Gastrocnemius medialis (tissue), 4 donors: ENCODE measurements around the gene EPS8L2. TPM values are rescaled to one million over a fixed set of nuclear protein-coding genes. Genes with fewer than 3 reads are reported as not detected.

ENCODE experiments used
- ATAC-seq, 2 donors: fragments of 150-250 bp; one replicate each; pipeline ENCODE4 v1.9.1; 2016
- DNase-seq, 2 donors: peaks; one replicate each; pipeline ENCODE4 v3.0.0-alpha.2; 2019
- H3K27ac ChIP-seq, 4 donors: fragments of 200-600 bp; sonication (generic); 1 replicate in 1 of 4; 2 replicates in 3 of 4; pipeline ENCODE4 v1.5.1; 2016 to 2018; ENCODE audit warnings: mild to moderate bottlenecking in 2 of 4, moderate library complexity in 1 of 4
- H3K27me3 ChIP-seq, 3 donors: fragments of 200-600 bp; sonication (generic) in 2 of 3; 1 replicate in 1 of 3; 2 replicates in 2 of 3; pipeline versions ENCODE4 v1.5.1 to v1.6.0; 2016 to 2019; ENCODE audit warnings: mild to moderate bottlenecking in 1 of 3, moderate library complexity in 1 of 3
- H3K36me3 ChIP-seq, 2 donors: fragments of 200-600 bp; sonication (generic) in 1 of 2; one replicate each; pipeline ENCODE4 v1.5.1; 2017 to 2018
- H3K4me1 ChIP-seq, 2 donors: fragments of 200-600 bp; sonication (generic) in 1 of 2; one replicate each; pipeline ENCODE4 v1.5.1; 2016 to 2017; ENCODE audit warnings: mild to moderate bottlenecking in 2 of 2
- H3K4me3 ChIP-seq, 4 donors: fragments of 200-600 bp; sonication (generic) in 3 of 4; 1 replicate in 1 of 4; 2 replicates in 3 of 4; pipeline ENCODE4 v1.5.1; 2016 to 2019; ENCODE audit warnings: mild to moderate bottlenecking in 2 of 4
- H3K9me3 ChIP-seq, 3 donors: fragments of 200-600 bp; sonication (generic) in 2 of 3; 1 replicate in 1 of 3; 2 replicates in 2 of 3; pipeline ENCODE4 v1.5.1; 2016 to 2019
- CTCF ChIP-seq, 5 experiments: fragments of 450-650 bp in 3 of 5; fragments of 200-600 bp in 2 of 5; sonication (generic) in 2 of 5; IDR thresholded peaks in 4 of 5; conservative IDR thresholded peaks in 1 of 5; 1 replicate in 4 of 5; 2 replicates in 1 of 5; pipeline ENCODE4 v1.5.1; 2016 to 2019; ENCODE audit warnings: antibody characterized with exemption in 5 of 5, mild to moderate bottlenecking in 3 of 5, moderate library complexity in 3 of 5
- POLR2A ChIP-seq, 2 donors: fragments of 450-650 bp; IDR thresholded peaks; one replicate each; pipeline ENCODE4 v1.6.1; 2017; ENCODE audit warnings: antibody characterized with exemption in 2 of 2, mild to moderate bottlenecking in 2 of 2, moderate library complexity in 2 of 2
- in situ Hi-C, 4 donors: fragments of 200-750 bp; cut with MboI; loops; one replicate each; pipeline versions ENCODE4 v1.15.0 to v1.8.0; 2017; ENCODE audit warnings: low sequenced_read_pairs in 4 of 4
- intact Hi-C: fragments of 100-400 bp; cut with DNase I; formaldehyde crosslinking; loops from one replicate; pipeline ENCODE4 v1.15.1; 2023; ENCODE audit warnings: low total_unique reads
- total RNA-seq, 4 donors: library from RNA; depleted of rRNA; stranded (reverse); fragments of >200 nt; gene quantifications; one replicate each; pipeline versions ENCODE4 v1.1.0 to v1.2.3, GENCODE V29; 2016

EPS8L2 gene
- total RNA-seq, 4 donors from 2014 or later = 0.42 to 3.3 (median 1.8) TPM

DNA sequence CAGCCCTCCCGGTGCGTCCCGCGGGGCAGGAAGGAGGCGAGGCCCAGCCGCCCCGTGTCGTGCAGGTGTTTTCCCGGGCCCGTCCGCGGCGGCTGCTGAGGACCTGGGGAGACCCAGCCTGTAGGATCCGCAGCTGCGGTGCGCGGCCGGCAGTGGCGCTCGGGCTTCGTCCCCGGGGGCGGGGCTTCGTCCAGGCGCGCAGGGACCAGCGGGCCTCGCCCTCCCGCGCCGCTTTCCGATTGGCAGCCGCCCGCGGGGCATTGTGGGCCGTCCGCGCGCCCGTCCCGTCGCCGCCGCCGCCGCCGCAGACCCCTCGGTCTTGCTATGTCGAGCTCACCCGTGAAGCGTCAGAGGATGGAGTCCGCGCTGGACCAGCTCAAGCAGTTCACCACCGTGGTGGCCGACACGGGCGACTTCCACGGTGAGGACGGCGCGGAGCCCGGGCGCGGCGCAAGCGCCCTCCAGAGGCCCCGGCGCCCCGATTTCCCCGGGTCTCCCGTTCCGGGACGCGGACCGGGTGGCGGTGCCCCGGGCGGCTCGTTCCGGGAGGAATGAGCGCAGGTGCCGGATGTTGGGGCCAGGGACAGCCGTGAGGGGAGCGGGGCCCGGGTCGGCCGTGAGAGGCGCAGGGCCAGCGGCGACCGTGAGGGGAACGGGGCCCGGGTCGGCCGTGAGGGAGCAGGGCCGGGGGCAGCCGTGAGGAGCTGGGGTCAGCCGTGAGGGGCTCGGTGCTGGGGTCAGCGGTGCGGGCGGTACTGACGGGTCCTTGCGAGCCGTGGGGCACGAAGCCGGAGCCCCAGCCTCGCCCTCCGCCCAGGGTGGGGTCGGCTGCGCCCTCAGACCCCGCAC lies 41.4 kb downstream of the EPS8L2 start, which contains the start of gene TALDO1:
Gene TALDO1, plus strand, starts transcription at position 307 of the 849 bp plus-strand sequence. Its CDS starts 18 bp downstream, at position 325.
- no peaks in the 10 kb centered on the region for H3K9me3 ChIP-seq

GRCh38 chr11:748007-748359 lies 42.0 kb downstream of the EPS8L2 start:
- Histone ChIP-seq H3K4me1 (peaks cover 13 to 16% of the 10 kb centered on the region in 2 donors), H3K9me3 (no peaks in the 10 kb centered on the region), H3K27me3 (no peaks in the 10 kb centered on the region), H3K36me3 (no peaks in the 10 kb centered on the region), H3K27ac (peak overlapping the region; percentile 78 to 98 (median 93)), H3K4me3 (peak overlapping the region; percentile 67 to 99 (median 85))
- in situ Hi-C loops (loop anchor here in 1 of 4 donors (25.0 kb wide), 1 partner anchor 186 kb away; the partner anchor contains the start of genes LMNTD2 and RASSF7), intact Hi-C loops (loop anchor here (2.0 to 5.0 kb wide), 2 partner anchors 17 to 51 kb away; partner anchors contain the start of genes DEAF1 and TMEM80)
- DNase-seq = no peak
- ATAC-seq = peak; percentile 16 to 26
- TF ChIP-seq CTCF (IDR thresholded peaks at IDR 0.05 in 4 of 5, conservative IDR thresholded peaks at IDR 0.05 in 1 of 5) (no peak), POLR2A (IDR thresholded peaks at IDR 0.05) (no peak)

More for the DNA sequence above, 41.4 kb downstream of the EPS8L2 start, which contains the start of gene TALDO1:
- TF ChIP-seq CTCF (IDR thresholded peaks at IDR 0.05 in 4 of 5, conservative IDR thresholded peaks at IDR 0.05 in 1 of 5) (peak in 4 of 5 experiments; percentile 9 to 46 (median 27)), POLR2A (IDR thresholded peaks at IDR 0.05) (peak; percentile 77 to 92)
- H3K27ac ChIP-seq = peak within 1 kb of the TSS; percentile 78 to 98 (median 93)
- peaks cover 13 to 16% of the 10 kb centered on the region in 2 donors for H3K4me1 ChIP-seq
- no peaks in the 10 kb centered on the region for H3K27me3 ChIP-seq
- peak; percentile 91 to 92 for ATAC-seq
- H3K36me3 ChIP-seq = no peaks in the 10 kb centered on the region
- peak; percentile 83 to 88 for DNase-seq
- intact Hi-C loops (loop anchor here (1.0 to 5.0 kb wide), 4 partner anchors 17 to 51 kb away; partner anchors contain the start of genes DEAF1, GATD1, SLC25A22 and TMEM80), in situ Hi-C loops (loop anchor here in 1 of 4 donors (25.0 kb wide), 1 partner anchor 185 kb away; the partner anchor contains the start of genes LMNTD2 and RASSF7)
- peak within 1 kb of the TSS; percentile 67 to 99 (median 85) for H3K4me3 ChIP-seq

DNA sequence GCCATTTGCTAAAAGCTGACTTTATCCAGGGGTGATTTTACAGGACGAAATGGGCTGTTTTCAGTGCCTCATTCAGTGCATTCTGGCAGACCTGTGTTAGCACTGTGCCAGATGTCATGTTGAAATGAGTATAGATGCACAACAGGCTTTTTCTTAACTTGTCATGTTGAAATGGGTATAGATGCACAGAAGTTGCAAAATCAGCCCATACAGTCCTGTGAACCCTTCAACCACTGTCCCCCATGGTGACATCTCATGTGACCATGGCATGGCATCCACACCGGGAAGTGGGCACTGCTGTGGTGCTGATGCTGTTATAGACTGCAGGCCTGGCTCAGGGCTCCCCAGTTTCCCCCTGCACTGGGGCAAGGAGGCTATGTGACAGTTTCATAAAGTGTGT lies 43.7 kb downstream of the EPS8L2 start:
- TF ChIP-seq POLR2A (IDR thresholded peaks at IDR 0.05) (no peak), CTCF (IDR thresholded peaks at IDR 0.05 in 4 of 5, conservative IDR thresholded peaks at IDR 0.05 in 1 of 5) (no peak)

DNA sequence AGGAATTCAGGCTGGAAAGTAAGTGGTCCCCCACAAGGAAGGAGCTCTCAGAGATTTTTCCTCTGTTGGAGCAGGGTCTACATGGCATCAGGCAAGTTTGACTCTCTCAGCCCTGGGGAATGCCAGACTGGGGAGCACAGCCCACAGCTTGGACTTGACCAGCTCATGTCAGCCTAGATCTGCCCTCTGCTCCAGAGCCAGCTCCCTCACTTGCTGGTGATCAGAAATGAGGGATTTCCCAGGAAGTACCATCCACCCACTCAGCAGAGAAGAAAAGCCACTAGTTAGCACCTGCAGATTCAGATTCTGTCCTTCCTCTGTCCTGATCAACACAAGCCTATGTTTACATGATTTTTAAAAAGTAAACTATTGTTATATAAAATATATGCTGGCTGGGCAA lies 54.2 kb downstream of the EPS8L2 start:
- intact Hi-C loops = no loop called here
- ATAC-seq = no peak
- no peaks in the 10 kb centered on the region for H3K4me1 ChIP-seq

More for the DNA sequence above, 43.7 kb downstream of the EPS8L2 start:
- H3K9me3 ChIP-seq = no peaks in the 10 kb centered on the region
- no peaks in the 10 kb centered on the region for H3K36me3 ChIP-seq
- H3K4me3 ChIP-seq = no peak overlapping the region
- no peak overlapping the region for H3K27ac ChIP-seq
- H3K4me1 ChIP-seq = peaks cover 15 to 16% of the 10 kb centered on the region in 2 donors
- ATAC-seq (no peak), DNase-seq (no peak)
- in situ Hi-C loops (loop anchor here in 1 of 4 donors (25.0 kb wide), 1 partner anchor 187 kb away; the partner anchor contains the start of genes LMNTD2 and RASSF7), intact Hi-C loops (loop anchor here (2.0 to 5.0 kb wide), 2 partner anchors 15 to 52 kb away; partner anchors contain the start of genes DEAF1 and TMEM80)
- H3K27me3 ChIP-seq = no peaks in the 10 kb centered on the region

More for the DNA sequence above, 54.2 kb downstream of the EPS8L2 start:
- no peaks in the 10 kb centered on the region for H3K9me3 ChIP-seq
- TF ChIP-seq CTCF (IDR thresholded peaks at IDR 0.05 in 4 of 5, conservative IDR thresholded peaks at IDR 0.05 in 1 of 5) = no peak
- TF ChIP-seq POLR2A (IDR thresholded peaks at IDR 0.05) = no peak
- H3K27me3 ChIP-seq = no peaks in the 10 kb centered on the region
- in situ Hi-C loops = no loop called here
- no peak overlapping the region for H3K27ac ChIP-seq
- DNase-seq = no peak
- no peak overlapping the region for H3K4me3 ChIP-seq
- peaks cover 0 to 93% of the 10 kb centered on the region in 2 donors for H3K36me3 ChIP-seq
